ENCODE results near the gene ZC3H4.
"Not testable (repeated sequence)": the region's sequence is repeated elsewhere in the genome, so short reads cannot be mapped to it uniquely, and the experiment has no call there.

- not testable (repeated sequence) for TF ChIP-seq CTCF (conservative IDR thresholded peaks at IDR 0.05; ENCODE audit: low read depth, low read length); EZH2 (IDR thresholded peaks at IDR 0.05; ENCODE audit: borderline replicate concordance, low read depth, low read length, poor library complexity, severe bottlenecking)
Observed at GRCh38 chr19:47141252-47141651, 27.7 kb upstream of the ZC3H4 start.

All from A673 (cell line).